SH-SY5Y (cell line): Measurements from ENCODE around the gene EPS8L3.

Source experiments
- GATA2 ChIP-seq: IDR thresholded peaks from 2 replicates; pipeline ENCODE4 v1.6.1; 2011; ENCODE audit warnings: mild to moderate bottlenecking, low read depth, low read length
- GATA3 ChIP-seq: IDR thresholded peaks from 2 replicates; pipeline ENCODE4 v1.6.1; 2011; ENCODE audit warnings: low read depth, mild to moderate bottlenecking, low read length, moderate library complexity

GRCh38 chr1:109802136-109802900, 38.6 kb upstream of the EPS8L3 start:
- TF ChIP-seq GATA2 (no peak), GATA3 (no peak)
